Transverse colon (tissue), 4 donors: ENCODE data around the gene POLR2E. TPM values are rescaled to one million over a fixed set of nuclear protein-coding genes. Genes with fewer than 3 reads are reported as not detected.
A peak's percentile ranks its signal among the peaks of the same experiment; 100 is the strongest.

Experiments
- DNase-seq: peaks from one replicate; pipeline ENCODE4 v3.0.0-alpha.2; 2019
- H3K27ac ChIP-seq, 4 donors: fragments of 200-600 bp; sonication (generic); 2 replicates each; pipeline ENCODE4 v1.5.1; 2016 to 2018; ENCODE audit warnings: inconsistent platforms in 4 of 4
- H3K27me3 ChIP-seq: fragments of 200-600 bp; sonication (generic); 2 replicates; pipeline ENCODE4 v1.5.1; 2017; ENCODE audit warnings: inconsistent platforms
- H3K36me3 ChIP-seq, 4 donors: fragments of 200-600 bp; sonication (generic); 2 replicates each; pipeline ENCODE4 v1.5.1; 2017 to 2019; ENCODE audit warnings: inconsistent platforms in 4 of 4
- H3K4me1 ChIP-seq, 4 donors: fragments of 200-600 bp; sonication (generic); 2 replicates each; pipeline ENCODE4 v1.5.1; 2017 to 2020; ENCODE audit warnings: inconsistent platforms in 4 of 4
- H3K4me3 ChIP-seq, 4 donors: fragments of 200-600 bp; sonication (generic); 1 replicate in 1 of 4; 2 replicates in 3 of 4; pipeline versions ENCODE4 v1.5.1 to v1.6.1; 2017 to 2019; ENCODE audit warnings: inconsistent platforms in 4 of 4
- H3K9me3 ChIP-seq, 2 donors: fragments of 200-600 bp; sonication (generic); 2 replicates each; pipeline ENCODE4 v1.5.1; 2017 to 2019; ENCODE audit warnings: inconsistent platforms in 2 of 2
- EP300 ChIP-seq: sonication (generic); formaldehyde crosslinking; IDR thresholded peaks from one replicate; pipeline ENCODE4 v1.6.1; 2017; ENCODE audit warnings: antibody characterized with exemption, low read depth
- POLR2A ChIP-seq: fragments of 450-650 bp; IDR thresholded peaks from one replicate; pipeline ENCODE4 v1.6.1; 2016; ENCODE audit warnings: antibody characterized with exemption, mild to moderate bottlenecking, moderate library complexity
- POLR2AphosphoS5 ChIP-seq, 3 donors: sonication (generic); formaldehyde crosslinking; IDR thresholded peaks; one replicate each; pipeline ENCODE4 v1.6.1; 2016; ENCODE audit warnings: antibody characterized with exemption in 3 of 3
- WGBS, 2 donors: methylation state at CpG; one replicate each; pipeline ENCODE4 v1.1.5; 2018; ENCODE audit warnings: low coverage in 1 of 2; 5-methylcytosine and 5-hydroxymethylcytosine counted together
- in situ Hi-C, 4 donors: fragments of 200-750 bp; cut with MboI; loops; one replicate each; pipeline versions ENCODE4 v1.15.0 to v1.15.1; 2017; ENCODE audit warnings: low sequenced_read_pairs in 3 of 4, low pct_ligation_motif_present in 1 of 4, low pct_unique_long_range_greater_than_20kb in 1 of 4
- intact Hi-C: fragments of 100-400 bp; cut with DNase I; formaldehyde crosslinking; loops from one replicate; pipeline ENCODE4 v1.15.1; 2023; ENCODE audit warnings: low total_unique reads
- total RNA-seq, 4 donors: library from RNA; depleted of rRNA; stranded (reverse); fragments of >200 nt; gene quantifications; one replicate each; pipeline ENCODE4 v1.1.0, GENCODE V29; 2016
- TF ChIP-seq, protein P1 (sequence below), 5 experiments: fragments of 200-600 bp in 3 of 5; fragments of 450-650 bp in 2 of 5; sonication (generic) in 3 of 5; IDR thresholded peaks; 1 replicate in 2 of 5; 2 replicates in 3 of 5; pipeline ENCODE4 v1.5.1; 2016 to 2017; ENCODE audit warnings: antibody characterized with exemption in 5 of 5, inconsistent platforms in 3 of 5, mild to moderate bottlenecking in 2 of 5, moderate library complexity in 1 of 5

The POLR2E gene
- total RNA-seq, 4 donors from 2014 or later: 74.8 to 167 (median 103) TPM

DNA sequence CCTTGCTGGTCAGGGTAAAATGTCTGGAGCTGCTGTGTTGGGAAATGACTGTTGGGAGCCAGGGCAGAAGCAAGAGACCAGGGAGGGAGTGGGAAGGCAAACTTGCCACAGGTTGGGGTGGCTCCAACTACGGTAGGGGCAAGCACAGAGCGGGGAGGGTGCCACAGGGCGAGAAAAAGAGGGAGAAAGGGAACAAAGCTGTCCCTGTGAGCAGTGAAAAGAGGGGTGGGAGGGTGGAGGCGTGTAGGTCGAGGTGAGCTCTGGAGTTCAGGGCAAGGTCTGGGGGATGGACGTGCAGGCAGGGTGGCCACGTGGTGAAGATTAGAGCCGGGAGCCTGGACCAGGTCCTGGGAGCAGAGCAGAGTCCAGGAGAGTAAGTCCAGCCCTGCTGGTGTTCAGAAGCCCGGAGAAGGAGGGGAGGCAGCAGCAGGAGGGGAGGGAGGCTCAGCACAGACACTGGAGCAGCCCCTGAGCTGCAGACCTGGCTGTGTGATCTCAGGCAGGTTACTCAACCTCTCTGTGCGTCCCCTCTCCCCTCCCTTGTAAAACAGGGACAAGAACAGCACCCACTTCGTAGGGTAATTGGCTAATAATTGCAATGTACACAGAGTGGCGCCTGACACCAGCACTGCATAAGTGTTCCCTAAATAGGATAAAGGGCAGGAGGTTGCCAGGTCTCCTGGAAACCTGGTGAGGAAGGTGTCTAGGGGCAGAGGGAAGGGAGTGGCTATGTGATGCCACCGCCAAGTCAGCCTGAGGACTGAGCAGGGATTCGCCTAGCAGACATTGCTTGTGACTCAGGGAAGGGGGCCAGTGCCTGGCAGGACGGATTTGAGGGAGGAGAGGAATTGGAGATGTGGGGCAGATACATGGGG, 3.2 kb upstream of the POLR2E start:
- WGBS, 2 donors: 36 to 47% methylated on average over 5 to 15 of the region's 15 CpGs
- Histone ChIP-seq H3K4me1 (peaks cover 22 to 65% (median 49%) of the 10 kb centered on the region in 4 donors), H3K9me3 (no peaks in the 10 kb centered on the region), H3K27me3 (no peaks in the 10 kb centered on the region), H3K27ac (peak overlapping the region; percentile 34 to 100 (median 57)), H3K4me3 (no peak overlapping the region), H3K36me3 (peaks cover 0 to 4% (median 0%) of the 10 kb centered on the region in 4 donors)
- no peak for TF ChIP-seq POLR2AphosphoS5 (IDR thresholded peaks at IDR 0.05)
- in situ Hi-C loops: no loop called here
- intact Hi-C loops: no loop called here
- DNase-seq: peak; percentile 46

DNA sequence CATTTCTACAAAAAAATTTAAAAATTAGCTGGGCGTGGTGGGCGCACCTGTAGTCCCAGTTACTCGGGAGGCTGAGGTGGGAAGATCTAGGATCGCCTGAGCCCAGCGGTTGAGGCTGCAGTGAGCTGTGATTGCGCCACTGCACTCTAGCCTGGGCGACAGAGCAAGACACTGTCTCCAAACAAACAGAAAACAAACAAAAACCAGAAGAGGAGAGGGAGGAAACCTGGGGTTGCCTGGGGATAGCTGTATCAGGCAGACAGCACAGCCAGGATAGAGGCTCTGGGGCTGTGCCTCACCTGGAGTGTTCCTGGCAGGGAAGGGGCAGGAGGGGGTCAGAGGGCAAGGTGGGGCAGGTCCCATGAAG, 2.6 kb upstream of the POLR2E start:
- 57 to 65% methylated on average over 6 to 7 of the region's 7 CpGs for WGBS, 2 donors
- Histone ChIP-seq H3K36me3 (peaks cover 0 to 8% (median 0%) of the 10 kb centered on the region in 4 donors), H3K27ac (peak overlapping the region; percentile 34 to 100 (median 57)), H3K27me3 (no peaks in the 10 kb centered on the region), H3K9me3 (no peaks in the 10 kb centered on the region), H3K4me3 (no peak overlapping the region), H3K4me1 (peaks cover 20 to 64% (median 45%) of the 10 kb centered on the region in 4 donors)
- TF ChIP-seq POLR2A (no peak), EP300 (no peak), POLR2AphosphoS5 (IDR thresholded peaks at IDR 0.05) (no peak)
- TF ChIP-seq, protein P1, sequence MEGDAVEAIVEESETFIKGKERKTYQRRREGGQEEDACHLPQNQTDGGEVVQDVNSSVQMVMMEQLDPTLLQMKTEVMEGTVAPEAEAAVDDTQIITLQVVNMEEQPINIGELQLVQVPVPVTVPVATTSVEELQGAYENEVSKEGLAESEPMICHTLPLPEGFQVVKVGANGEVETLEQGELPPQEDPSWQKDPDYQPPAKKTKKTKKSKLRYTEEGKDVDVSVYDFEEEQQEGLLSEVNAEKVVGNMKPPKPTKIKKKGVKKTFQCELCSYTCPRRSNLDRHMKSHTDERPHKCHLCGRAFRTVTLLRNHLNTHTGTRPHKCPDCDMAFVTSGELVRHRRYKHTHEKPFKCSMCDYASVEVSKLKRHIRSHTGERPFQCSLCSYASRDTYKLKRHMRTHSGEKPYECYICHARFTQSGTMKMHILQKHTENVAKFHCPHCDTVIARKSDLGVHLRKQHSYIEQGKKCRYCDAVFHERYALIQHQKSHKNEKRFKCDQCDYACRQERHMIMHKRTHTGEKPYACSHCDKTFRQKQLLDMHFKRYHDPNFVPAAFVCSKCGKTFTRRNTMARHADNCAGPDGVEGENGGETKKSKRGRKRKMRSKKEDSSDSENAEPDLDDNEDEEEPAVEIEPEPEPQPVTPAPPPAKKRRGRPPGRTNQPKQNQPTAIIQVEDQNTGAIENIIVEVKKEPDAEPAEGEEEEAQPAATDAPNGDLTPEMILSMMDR (IDR thresholded peaks at IDR 0.05): no peak
- no peak for DNase-seq
- in situ Hi-C loops (no loop called here), intact Hi-C loops (no loop called here)

DNA sequence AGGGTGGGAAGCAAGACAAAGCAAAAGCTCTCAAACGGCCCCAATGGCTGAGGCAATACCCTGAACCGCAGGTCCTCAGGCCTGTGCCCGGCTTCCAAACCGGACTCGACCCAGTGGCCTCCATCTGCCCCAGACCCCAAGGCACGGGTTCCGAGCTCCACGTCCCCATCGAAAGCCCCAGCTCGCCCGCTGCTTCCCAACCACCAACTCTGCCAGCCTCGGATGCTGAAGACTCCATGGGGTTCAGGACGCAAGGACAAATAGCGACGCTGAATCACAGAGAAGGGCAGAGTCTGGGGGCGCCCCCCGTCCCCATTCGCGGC, 559 bp downstream of the POLR2E start:
- no peaks in the 10 kb centered on the region for H3K9me3 ChIP-seq
- H3K27me3 ChIP-seq: no peaks in the 10 kb centered on the region
- in situ Hi-C loops: no loop called here
- TF ChIP-seq, protein P1 (IDR thresholded peaks at IDR 0.05): no peak
- TF ChIP-seq POLR2AphosphoS5 (IDR thresholded peaks at IDR 0.05): no peak
- TF ChIP-seq POLR2A: no peak
- no peak for TF ChIP-seq EP300
- no peak for DNase-seq
- peak overlapping the region; percentile 79 to 88 (median 86) for H3K27ac ChIP-seq
- peaks cover 0 to 15% (median 6%) of the 10 kb centered on the region in 4 donors for H3K36me3 ChIP-seq
- 0 to 1% methylated on average over 3 to 16 of the region's 19 CpGs for WGBS, 2 donors
- intact Hi-C loops: no loop called here
- peak overlapping the region; percentile 89 to 98 (median 92) for H3K4me3 ChIP-seq
- H3K4me1 ChIP-seq: peaks cover 12 to 46% (median 32%) of the 10 kb centered on the region in 4 donors

DNA sequence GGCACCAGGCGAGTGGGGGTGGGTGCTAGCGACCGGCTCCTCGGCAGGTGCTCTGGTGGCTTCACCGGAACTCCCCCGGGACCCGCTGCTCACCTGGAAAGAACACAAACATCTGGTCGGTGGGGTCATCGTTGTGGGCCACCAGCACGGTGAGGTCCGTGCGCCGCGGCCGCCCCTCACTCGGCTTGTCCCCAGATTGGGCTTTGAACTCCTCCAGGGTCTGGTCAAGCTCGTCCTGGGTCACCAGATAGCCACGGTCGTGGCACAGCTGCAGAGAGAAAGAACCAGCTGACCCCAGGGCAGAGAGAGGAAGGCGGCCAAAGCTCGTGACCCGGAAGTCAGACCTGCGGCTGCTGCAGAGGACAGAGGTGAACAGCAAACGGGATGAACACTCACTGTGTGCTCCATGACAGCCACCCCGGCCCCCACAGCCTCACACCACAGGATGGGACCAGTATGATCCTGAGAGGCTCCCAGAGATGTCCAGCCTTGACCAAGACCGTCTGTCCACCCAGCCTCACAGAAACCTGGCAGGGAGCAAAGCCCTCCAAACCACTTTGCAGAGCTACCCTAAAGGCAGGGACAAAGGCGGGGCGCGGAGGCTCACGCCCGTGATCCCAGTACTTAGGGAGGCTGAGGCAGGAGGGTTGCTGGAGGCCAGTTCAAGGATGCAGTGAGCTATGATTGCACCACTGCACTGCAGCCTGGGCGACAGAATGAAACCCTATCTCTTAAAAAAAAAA, 1.2 kb downstream of the POLR2E start:
- intact Hi-C loops: no loop called here
- Histone ChIP-seq H3K27ac (peak overlapping the region in 3 of 4 donors; percentile 79 to 88 (median 85)), H3K9me3 (no peaks in the 10 kb centered on the region), H3K36me3 (peaks cover 0 to 18% (median 8%) of the 10 kb centered on the region in 4 donors), H3K27me3 (no peaks in the 10 kb centered on the region), H3K4me1 (peaks cover 12 to 40% (median 31%) of the 10 kb centered on the region in 4 donors), H3K4me3 (peak overlapping the region; percentile 89 to 98 (median 92))
- in situ Hi-C loops: no loop called here
- no peak for DNase-seq
- 0 to 55% methylated on average over 1 to 27 of the region's 32 CpGs for WGBS, 2 donors
- TF ChIP-seq EP300 (no peak), POLR2AphosphoS5 (IDR thresholded peaks at IDR 0.05) (no peak), POLR2A (no peak)
- TF ChIP-seq, protein P1 (IDR thresholded peaks at IDR 0.05): no peak
